ENCODE measurements around the gene PTPN2.
"Not testable (repeated sequence)": the region's sequence is repeated elsewhere in the genome, so short reads cannot be mapped to it uniquely, and the experiment has no call there.

The PTPN2 gene

GRCh38 chr18:12823892-12824291 lies 60.1 kb downstream of the PTPN2 start:
- DNase-seq, result no peak

- DNase-seq, result no peak
These were observed 62.6 kb downstream of the PTPN2 start for GRCh38 chr18:12821408-12821807.

- DNase-seq, result no peak
These were observed 63.5 kb downstream of the PTPN2 start for GRCh38 chr18:12820506-12820905.

- DNase-seq, result no peak
These were observed 64.2 kb downstream of the PTPN2 start for GRCh38 chr18:12819841-12820240.

- no peak for DNase-seq
These were observed 64.7 kb downstream of the PTPN2 start for GRCh38 chr18:12819322-12819721.

GRCh38 chr18:12818243-12818642 lies 65.8 kb downstream of the PTPN2 start:
- DNase-seq, result no peak

GRCh38 chr18:12816451-12816850 lies 67.6 kb downstream of the PTPN2 start:
- no peak for DNase-seq

- no peak for DNase-seq
These were observed 72.7 kb downstream of the PTPN2 start for GRCh38 chr18:12811191-12811950.

- no peak for DNase-seq
These were observed 80.7 kb downstream of the PTPN2 start for GRCh38 chr18:12803069-12803936.

- no peak for DNase-seq
These were observed 81.5 kb downstream of the PTPN2 start for GRCh38 chr18:12802538-12802937.

- no peak for DNase-seq
These were observed 87.6 kb downstream of the PTPN2 start for GRCh38 chr18:12796448-12796847.

GRCh38 chr18:12791610-12792009 lies 92.4 kb downstream of the PTPN2 start:
- DNase-seq, result no peak

- DNase-seq, result no peak
These were observed 97.4 kb downstream of the PTPN2 start for GRCh38 chr18:12786669-12787068.

GRCh38 chr18:12783524-12783923 lies 100.5 kb downstream of the PTPN2 start:
- no peak for DNase-seq

- DNase-seq, result no peak
These were observed 101.5 kb downstream of the PTPN2 start for GRCh38 chr18:12782521-12782920.

GRCh38 chr18:12779456-12779855 lies 104.6 kb downstream of the PTPN2 start:
- no peak for DNase-seq

- DNase-seq, result no peak
These were observed 105.0 kb downstream of the PTPN2 start for GRCh38 chr18:12779043-12779442.

GRCh38 chr18:12777500-12777944 lies 106.5 kb downstream of the PTPN2 start:
- DNase-seq, result peak in 1 of 4 experiments; percentile 11

- no peak for DNase-seq
These were observed 107.1 kb downstream of the PTPN2 start for GRCh38 chr18:12776821-12777471.

GRCh38 chr18:12776415-12776814 lies 107.6 kb downstream of the PTPN2 start:
- not testable (repeated sequence) for DNase-seq

GRCh38 chr18:12774982-12775381 lies 109.1 kb downstream of the PTPN2 start:
- DNase-seq, result no peak

GRCh38 chr18:12773369-12773768 lies 110.7 kb downstream of the PTPN2 start:
- no peak for DNase-seq

- no peak for DNase-seq
These were observed 111.9 kb downstream of the PTPN2 start for GRCh38 chr18:12772111-12772510.

Measured in suppressor macrophage (primary cell).